GM06990 (cell line): ENCODE measurements around the gene TNRC18.

Source experiments
- DNase-seq: peaks from one replicate; pipeline ENCODE4 v3.0.0-alpha.2; 2011; ENCODE audit not compliant: insufficient read length; ENCODE audit errors: extremely low read depth
- H3K27me3 ChIP-seq: replicated peaks from 2 replicates; pipeline ENCODE4 v1.6.0; 2011; ENCODE audit warnings: low read length; ENCODE audit not compliant: control insufficient read depth, insufficient read depth
- H3K36me3 ChIP-seq: 2 replicates; pipeline ENCODE4 v1.5.1; 2011; ENCODE audit warnings: low read length; ENCODE audit not compliant: control insufficient read depth, insufficient read depth
- H3K4me3 ChIP-seq: replicated peaks from 2 replicates; pipeline ENCODE4 v1.5.1; 2011; ENCODE audit warnings: low read depth, mild to moderate bottlenecking, control low read depth, low read length
- TF ChIP-seq, protein P1 (sequence below): IDR thresholded peaks from 2 replicates; pipeline ENCODE4 v1.5.1; 2011; ENCODE audit warnings: low read length, control low read depth, mild to moderate bottlenecking, inconsistent platforms; ENCODE audit not compliant: insufficient read depth, poor library complexity, severe bottlenecking

The TNRC18 gene

DNA sequence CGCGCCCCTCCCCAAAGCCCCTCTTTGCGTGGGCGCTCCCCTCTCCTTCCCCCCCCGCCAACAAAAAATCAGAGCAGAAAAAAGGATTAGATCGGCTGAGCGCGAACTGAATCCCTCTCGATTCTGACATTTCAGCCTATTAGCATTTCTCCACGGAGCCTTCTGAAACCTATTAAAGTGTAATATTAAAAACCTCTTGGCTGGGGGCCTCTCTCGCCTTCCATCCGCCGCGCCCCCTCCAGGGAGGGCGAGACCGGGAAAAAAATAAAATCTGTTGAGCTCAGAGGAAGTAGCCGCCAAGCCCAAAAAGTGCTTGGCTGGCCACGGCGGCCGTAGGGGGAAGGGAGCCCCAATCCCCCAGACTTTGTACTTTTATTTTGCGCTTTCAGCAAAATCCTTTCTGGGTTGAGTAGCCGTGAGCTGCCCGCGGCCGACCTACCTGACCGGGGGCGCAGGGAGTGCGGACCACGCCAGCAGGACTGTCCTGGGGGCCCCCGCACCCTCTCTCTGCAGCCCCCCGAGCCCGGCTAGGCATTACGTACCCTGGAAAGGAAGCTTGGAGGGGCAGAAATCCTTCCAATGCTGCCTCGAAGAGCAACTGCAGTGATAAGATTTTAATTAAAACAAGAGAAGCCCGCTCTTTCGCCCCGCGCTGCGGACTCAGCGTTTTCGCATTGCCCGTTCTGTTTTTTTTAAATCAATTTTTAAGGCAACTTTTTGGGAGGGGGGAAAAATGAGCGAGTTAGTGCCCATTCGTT lies 1.3 kb upstream of the TNRC18 start:
- H3K27me3 ChIP-seq, result peaks cover 3% of the 10 kb centered on the region; the same call in 1 of the 2 replicates
- no peaks in the 10 kb centered on the region for H3K36me3 ChIP-seq
- TF ChIP-seq, protein P1, sequence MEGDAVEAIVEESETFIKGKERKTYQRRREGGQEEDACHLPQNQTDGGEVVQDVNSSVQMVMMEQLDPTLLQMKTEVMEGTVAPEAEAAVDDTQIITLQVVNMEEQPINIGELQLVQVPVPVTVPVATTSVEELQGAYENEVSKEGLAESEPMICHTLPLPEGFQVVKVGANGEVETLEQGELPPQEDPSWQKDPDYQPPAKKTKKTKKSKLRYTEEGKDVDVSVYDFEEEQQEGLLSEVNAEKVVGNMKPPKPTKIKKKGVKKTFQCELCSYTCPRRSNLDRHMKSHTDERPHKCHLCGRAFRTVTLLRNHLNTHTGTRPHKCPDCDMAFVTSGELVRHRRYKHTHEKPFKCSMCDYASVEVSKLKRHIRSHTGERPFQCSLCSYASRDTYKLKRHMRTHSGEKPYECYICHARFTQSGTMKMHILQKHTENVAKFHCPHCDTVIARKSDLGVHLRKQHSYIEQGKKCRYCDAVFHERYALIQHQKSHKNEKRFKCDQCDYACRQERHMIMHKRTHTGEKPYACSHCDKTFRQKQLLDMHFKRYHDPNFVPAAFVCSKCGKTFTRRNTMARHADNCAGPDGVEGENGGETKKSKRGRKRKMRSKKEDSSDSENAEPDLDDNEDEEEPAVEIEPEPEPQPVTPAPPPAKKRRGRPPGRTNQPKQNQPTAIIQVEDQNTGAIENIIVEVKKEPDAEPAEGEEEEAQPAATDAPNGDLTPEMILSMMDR, result no peak
- no peak for DNase-seq
- peak overlapping the region; percentile 9; the same call in 1 of the 2 replicates for H3K4me3 ChIP-seq

DNA sequence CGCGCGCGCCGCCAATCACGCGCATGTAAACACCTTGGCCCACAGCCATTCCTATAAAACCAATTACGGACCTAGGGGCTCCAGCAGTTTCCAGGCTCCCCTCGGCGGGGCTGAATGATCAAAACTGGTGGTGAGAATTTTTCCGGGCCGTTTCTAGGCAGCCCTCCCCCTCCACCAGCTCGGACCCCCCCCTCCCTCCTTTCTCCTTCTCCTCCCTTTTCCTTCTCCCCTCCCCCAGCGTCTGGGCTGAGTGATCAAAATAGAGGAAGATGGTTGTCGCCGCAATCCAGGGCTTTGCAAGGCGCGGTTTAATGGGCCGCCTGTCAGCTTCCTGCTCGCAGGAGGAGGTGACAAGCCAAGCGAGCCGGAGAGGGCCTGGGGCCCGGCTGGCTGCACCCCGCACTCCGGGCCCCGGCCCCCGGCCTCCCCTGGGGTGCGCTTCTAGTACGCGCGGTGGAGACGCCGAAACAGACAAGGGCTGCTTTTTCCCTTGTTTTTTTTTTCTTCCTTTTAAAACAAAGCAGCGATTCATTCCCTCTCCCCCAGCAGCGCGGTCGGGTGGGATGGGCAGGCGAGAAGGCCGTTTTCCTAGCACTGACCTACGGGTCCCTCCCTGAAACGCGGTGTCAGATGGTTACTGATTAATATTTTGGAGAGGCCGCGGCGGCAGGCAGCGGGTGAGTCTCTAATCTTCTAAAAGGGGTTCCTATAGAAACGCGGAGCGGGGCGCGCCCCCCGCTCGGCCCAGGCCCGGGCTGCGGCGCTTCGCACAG lies 528 bp upstream of the TNRC18 start:
- no peak for DNase-seq
- H3K27me3 ChIP-seq, result peaks cover 3% of the 10 kb centered on the region; the same call in 1 of the 2 replicates
- no peaks in the 10 kb centered on the region for H3K36me3 ChIP-seq
- TF ChIP-seq, protein P1, result no peak
- H3K4me3 ChIP-seq, result peak overlapping the region; percentile 47

DNA sequence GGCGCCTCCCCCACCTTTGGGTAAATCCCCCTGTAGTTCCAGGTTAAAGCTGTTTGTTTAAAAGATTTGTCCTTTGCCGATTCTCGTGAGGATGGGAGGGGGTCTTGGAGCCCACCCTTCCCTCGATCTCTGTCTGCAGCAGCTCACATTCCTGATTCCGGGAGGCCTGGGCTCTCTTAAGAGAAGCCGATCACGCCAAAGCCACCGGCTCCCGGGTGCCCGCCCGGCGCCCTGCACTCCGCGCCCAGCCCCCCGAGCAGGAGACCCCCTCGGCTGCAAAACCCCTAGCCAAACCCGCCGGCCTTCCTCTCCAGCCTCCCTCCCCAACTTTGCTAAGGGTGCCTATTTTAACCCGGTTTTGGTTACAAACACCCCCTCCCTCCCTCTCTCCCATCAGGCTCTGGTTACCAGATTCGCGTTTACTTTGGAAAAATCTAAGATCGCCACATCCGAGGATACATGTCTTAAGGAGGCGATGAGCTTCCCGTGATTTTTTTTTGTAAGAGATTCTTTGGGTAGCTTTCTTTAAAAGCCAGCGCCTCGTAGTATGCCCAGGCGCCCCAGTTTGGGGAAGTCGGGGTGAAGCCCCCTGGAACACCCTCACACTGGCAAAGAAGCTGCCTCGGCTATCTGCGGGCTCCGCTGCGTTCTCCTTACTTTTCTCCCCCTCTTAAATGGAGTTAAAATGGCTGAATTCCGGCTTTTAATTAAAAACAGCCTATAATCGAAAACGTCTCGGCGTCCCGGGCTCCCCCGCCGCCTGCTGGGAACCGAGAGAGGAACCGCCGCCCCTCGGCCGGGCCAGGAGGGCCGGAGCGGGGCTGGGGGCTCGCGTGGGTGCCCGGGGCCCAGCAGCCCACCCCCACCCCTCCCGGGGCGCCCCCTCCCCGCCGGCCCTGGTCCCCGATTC lies 983 bp downstream of the TNRC18 start:
- TF ChIP-seq, protein P1, result no peak
- Histone ChIP-seq H3K4me3 (peak overlapping the region; percentile 56), H3K36me3 (no peaks in the 10 kb centered on the region), H3K27me3 (peaks cover 6% of the 10 kb centered on the region)
- no peak for DNase-seq

DNA sequence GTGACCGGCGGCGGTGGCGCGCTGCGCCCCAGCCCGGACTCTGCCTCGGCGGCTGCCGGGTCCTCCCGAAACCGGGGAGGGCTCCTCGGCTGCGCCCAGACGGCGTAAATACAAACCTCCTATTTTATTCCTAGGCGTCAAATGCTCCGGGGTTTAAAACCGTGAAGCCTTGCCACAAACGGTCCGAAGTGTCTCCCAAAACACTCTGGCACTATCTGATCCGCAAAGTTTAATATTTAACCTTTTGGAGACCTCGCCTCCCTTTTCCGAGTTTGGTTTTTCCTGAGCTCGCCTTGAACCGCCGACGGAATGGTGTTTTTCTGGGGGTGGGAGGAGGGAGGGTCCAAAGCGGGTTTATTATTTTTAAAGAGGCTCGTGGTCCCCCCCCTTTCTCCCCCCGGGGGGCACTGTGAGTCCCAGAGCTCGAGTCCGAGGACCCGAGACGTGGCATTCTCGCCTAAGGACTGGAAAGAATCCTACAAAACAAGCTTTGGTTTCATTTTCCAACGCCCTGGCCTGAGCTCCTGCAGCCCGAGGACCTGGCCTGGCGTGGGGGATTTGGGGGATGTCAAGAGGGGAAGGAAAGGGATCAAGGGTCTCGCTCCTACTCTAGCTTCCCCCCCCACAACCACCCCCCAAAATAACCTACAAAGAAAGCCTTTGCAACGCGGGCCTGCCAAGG lies 1.8 kb downstream of the TNRC18 start:
- TF ChIP-seq, protein P1, result no peak
- peak overlapping the region; percentile 56 for H3K4me3 ChIP-seq
- H3K36me3 ChIP-seq, result no peaks in the 10 kb centered on the region
- peaks cover 6% of the 10 kb centered on the region for H3K27me3 ChIP-seq
- DNase-seq, result no peak
